HG03439 (cell line): ENCODE measurements around the gene TMOD4.

ENCODE experiments used
- ATAC-seq: cut with Tn5 transposase; IDR thresholded peaks from one replicate; pipeline ENCODE4 v1.9.1; 2021; ENCODE audit warnings: mild to moderate bottlenecking, moderate library complexity; ENCODE audit not compliant: unreplicated experiment

The TMOD4 gene

GRCh38 chr1:151176514-151177045, 799 bp upstream of the TMOD4 start:
- no peak for ATAC-seq

- ATAC-seq = no peak
Observed at GRCh38 chr1:151175041-151175741, 590 bp downstream of the TMOD4 start.

GRCh38 chr1:151171190-151171589, 4.6 kb downstream of the TMOD4 start:
- ATAC-seq = no peak

- no peak for ATAC-seq
Observed at GRCh38 chr1:151167116-151167515, 8.7 kb downstream of the TMOD4 start.

GRCh38 chr1:151166505-151166956, 9.2 kb downstream of the TMOD4 start:
- no peak for ATAC-seq

GRCh38 chr1:151165738-151166504, 9.9 kb downstream of the TMOD4 start, which contains the start of the genes LYSMD1 and SCNM1:
LYSMD1 (minus strand) TSS chr1:151165902; CDS start chr1:151165258, 644 bp downstream.
SCNM1 (plus strand) TSS chr1:151166144; CDS start chr1:151166153, 9 bp downstream.
- peak; percentile 83 for ATAC-seq

GRCh38 chr1:151165281-151165737, 10.5 kb downstream of the TMOD4 start:
- no peak for ATAC-seq

- no peak for ATAC-seq
Observed at GRCh38 chr1:151164732-151165280, 11.0 kb downstream of the TMOD4 start.

- ATAC-seq = no peak
Observed at GRCh38 chr1:151159373-151159772, 16.4 kb downstream of the TMOD4 start.

- no peak for ATAC-seq
Observed at GRCh38 chr1:151158751-151159251, 17.0 kb downstream of the TMOD4 start.

- ATAC-seq = no peak
Observed at GRCh38 chr1:151158326-151158725, 17.5 kb downstream of the TMOD4 start.

- ATAC-seq = no peak
Observed at GRCh38 chr1:151157067-151157531, 18.7 kb downstream of the TMOD4 start.

GRCh38 chr1:151156515-151156819, 19.3 kb downstream of the TMOD4 start, which contains the start of gene TNFAIP8L2:
TNFAIP8L2 (plus strand) TSS chr1:151156649; CDS start chr1:151158698, 2,049 bp downstream.
- ATAC-seq = no peak

GRCh38 chr1:151147665-151148064, 28.1 kb downstream of the TMOD4 start:
- no peak for ATAC-seq

- no peak for ATAC-seq
Observed at GRCh38 chr1:151147132-151147503, 28.7 kb downstream of the TMOD4 start.

- ATAC-seq = peak; percentile 98
Observed at GRCh38 chr1:151146412-151147131, 29.2 kb downstream of the TMOD4 start, which contains the start of gene SEMA6C. SEMA6C (minus strand) TSS chr1:151146631; CDS start chr1:151142621, 4,010 bp downstream.

- no peak for ATAC-seq
Observed at GRCh38 chr1:151146072-151146411, 29.7 kb downstream of the TMOD4 start.

- ATAC-seq = no peak
Observed at GRCh38 chr1:151145304-151146071, 30.3 kb downstream of the TMOD4 start.

- no peak for ATAC-seq
Observed at GRCh38 chr1:151144474-151145303, 31.1 kb downstream of the TMOD4 start.
